Measurements from ENCODE around the gene TRAF5. TPM values are rescaled to one million over a fixed set of nuclear protein-coding genes. Genes with fewer than 3 reads are reported as not detected.
A peak's percentile ranks its signal among the peaks of the same experiment; 100 is the strongest.

Gene TRAF5
- total RNA-seq, 1 experiment from 2014 or later = 15.2 TPM

DNA sequence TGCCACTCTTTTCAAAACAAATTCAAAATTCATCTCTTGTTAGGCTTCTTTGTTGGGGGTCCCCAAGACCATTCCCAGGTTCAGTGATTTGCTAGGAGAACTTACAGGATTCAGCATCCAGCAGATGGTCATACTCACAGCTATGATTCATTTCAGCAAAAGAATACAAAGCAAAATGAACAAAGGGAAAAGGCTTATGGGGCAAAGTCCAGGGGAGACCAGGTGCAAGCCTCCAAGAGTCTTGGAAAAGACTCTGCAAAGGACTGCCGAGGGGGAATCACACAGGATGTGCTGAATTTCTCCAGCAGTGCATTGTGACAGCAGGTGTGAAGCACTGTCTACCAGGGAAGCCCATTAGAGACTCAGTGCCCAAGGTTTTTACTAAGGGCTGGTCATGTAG lies 7.3 kb downstream of the TRAF5 start:
- Histone ChIP-seq H3K27me3 (no peaks in the 10 kb centered on the region), H3K9me3 (replicated peaks) (no peaks in the 10 kb centered on the region), H3K4me3 (no peak overlapping the region), H3K36me3 (no peaks in the 10 kb centered on the region), H3K27ac (no peak overlapping the region), H3K4me1 (peaks cover 3% of the 10 kb centered on the region; the same call in 1 of the 2 replicates)
- no peak for DNase-seq

DNA sequence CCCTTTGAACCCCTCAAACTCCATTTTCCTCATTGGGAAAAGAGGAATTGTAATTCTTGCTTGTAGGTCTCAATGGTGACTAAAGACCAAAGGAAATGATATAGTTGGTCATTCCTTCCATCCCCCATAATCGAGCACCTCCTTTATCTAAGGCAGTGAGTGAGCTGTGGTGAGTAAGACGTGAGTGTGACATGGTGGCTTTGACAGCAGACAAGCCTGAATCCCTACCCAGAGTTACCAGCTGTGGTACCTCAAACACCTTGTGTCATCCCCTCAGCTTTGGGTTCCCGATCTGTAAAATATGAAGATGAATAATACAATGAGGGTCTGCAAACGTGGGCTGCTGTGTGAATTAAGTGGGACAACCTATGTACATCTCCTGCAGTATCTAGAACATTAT lies 8.4 kb downstream of the TRAF5 start:
- peaks cover 13% of the 10 kb centered on the region for H3K4me1 ChIP-seq
- H3K9me3 ChIP-seq (replicated peaks) = no peaks in the 10 kb centered on the region
- no peak for DNase-seq
- no peak overlapping the region for H3K4me3 ChIP-seq
- H3K27ac ChIP-seq = no peak overlapping the region
- H3K27me3 ChIP-seq = no peaks in the 10 kb centered on the region
- no peaks in the 10 kb centered on the region for H3K36me3 ChIP-seq

DNA sequence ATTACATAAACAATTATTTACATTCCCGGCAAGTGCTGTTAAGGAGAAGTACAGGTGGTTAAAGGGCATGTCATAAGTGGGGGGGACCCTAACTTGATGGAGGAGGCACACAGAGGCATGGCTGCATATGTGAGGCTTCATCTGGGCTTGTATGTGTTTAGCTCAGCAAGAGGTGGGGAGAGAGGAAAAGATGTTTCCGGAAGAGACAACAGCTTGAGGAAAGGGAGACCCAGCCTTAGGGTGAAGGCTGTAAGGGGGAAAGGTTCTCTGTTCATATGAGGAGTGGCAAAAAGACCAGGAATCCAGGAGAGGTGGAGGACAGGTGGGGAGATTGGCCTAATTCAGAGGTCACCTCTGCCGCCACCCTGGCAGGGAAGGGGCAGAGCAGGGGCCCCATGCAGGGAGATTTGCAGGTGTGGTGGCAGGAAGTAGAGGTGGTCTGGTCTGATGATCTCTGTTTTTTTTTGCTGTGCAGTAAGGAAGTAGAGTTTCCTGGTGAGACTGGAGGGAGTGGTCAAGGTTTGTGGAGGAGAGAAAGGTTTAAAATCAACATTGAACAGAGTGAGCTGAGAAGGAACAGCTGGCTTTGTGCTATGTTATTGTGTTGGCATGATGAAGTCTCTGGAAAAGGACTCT lies 9.0 kb downstream of the TRAF5 start:
- no peaks in the 10 kb centered on the region for H3K36me3 ChIP-seq
- no peaks in the 10 kb centered on the region for H3K27me3 ChIP-seq
- H3K4me1 ChIP-seq = peaks cover 18% of the 10 kb centered on the region
- no peak overlapping the region for H3K4me3 ChIP-seq
- no peaks in the 10 kb centered on the region for H3K9me3 ChIP-seq (replicated peaks)
- DNase-seq = no peak
- no peak overlapping the region for H3K27ac ChIP-seq

DNA sequence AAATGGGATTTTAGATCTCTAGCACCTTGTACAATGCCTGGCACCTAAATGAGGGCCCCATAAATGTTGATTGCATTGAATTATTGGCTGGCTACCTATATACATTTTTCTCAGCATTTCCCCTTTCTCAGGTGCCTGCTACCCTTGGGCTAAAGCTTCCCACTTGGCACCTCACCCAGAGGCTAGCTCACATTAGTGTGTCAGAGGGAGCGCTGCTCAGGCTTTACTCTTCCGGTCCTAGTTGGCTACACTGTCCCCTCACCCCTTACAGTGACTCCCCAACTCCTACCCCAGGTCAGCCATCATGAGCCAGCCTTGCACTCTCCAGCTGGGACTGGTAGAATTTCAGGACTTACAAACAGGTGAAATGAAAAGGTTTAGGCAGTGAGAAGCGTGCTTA lies 9.5 kb downstream of the TRAF5 start:
- DNase-seq = no peak
- no peaks in the 10 kb centered on the region for H3K36me3 ChIP-seq
- H3K27me3 ChIP-seq = no peaks in the 10 kb centered on the region
- peaks cover 21% of the 10 kb centered on the region for H3K4me1 ChIP-seq
- H3K9me3 ChIP-seq (replicated peaks) = no peaks in the 10 kb centered on the region
- H3K4me3 ChIP-seq = no peak overlapping the region
- H3K27ac ChIP-seq = no peak overlapping the region

DNA sequence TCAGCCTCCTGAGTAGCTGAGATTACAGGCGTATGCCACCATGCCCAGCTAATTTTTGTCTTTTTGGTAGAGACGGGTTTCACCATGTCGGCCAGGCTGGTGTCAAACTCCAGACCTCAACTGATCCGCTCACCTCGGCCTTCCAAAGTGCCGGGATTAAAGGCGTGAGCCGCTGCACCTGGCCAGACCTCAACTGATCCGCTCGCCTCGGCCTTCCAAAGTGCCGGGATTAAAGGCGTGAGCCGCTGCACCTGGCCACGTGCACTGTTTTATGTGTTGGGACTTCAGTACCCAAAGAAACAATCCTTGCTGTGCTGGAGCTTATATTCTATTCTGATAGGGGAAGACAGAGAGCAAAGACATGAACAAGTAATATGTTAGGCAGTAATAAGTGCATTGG lies 10.1 kb downstream of the TRAF5 start:
- Histone ChIP-seq H3K27me3 (no peaks in the 10 kb centered on the region), H3K4me3 (no peak overlapping the region), H3K9me3 (replicated peaks) (no peaks in the 10 kb centered on the region), H3K36me3 (no peaks in the 10 kb centered on the region), H3K4me1 (peaks cover 21% of the 10 kb centered on the region), H3K27ac (no peak overlapping the region)
- DNase-seq = no peak

DNA sequence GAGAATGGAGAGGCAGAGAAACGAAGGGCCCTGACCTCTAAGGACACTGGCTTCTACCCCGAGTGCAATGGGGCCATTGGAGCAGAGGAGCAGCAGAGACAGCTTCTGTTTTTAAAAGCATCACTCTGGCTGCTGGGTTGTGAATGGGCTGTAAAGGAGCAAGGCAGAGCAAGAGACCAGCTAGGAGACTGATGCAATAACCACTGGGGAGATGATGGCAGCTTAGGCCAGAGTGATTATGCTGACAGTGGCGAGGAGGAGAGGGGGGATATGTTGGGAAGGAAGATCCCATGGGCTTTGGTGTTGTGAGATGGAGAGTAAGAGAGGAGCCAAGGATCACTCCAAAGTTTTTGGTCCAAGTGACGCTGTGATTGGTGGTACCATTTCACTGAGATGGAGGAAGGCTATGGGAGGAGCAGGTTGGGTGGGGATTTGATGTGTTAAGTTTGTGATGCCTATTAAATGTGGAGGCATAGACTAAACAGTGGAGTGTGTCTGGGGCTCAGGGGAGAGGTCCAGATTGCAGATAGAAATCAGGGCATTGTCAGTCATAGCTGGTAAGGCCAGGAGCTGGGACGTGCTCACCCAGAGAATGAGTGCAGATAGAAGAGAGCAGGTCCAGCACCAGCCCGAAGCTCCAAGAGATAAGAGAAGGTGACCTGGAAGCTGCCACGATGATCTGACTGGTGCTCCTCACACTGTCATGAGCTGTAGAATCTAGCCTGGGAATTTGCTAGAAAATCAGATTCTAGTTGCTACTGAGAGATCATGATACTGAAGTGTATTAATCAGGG lies 11.0 kb downstream of the TRAF5 start:
- peaks cover 18% of the 10 kb centered on the region for H3K4me1 ChIP-seq
- no peak overlapping the region for H3K4me3 ChIP-seq
- H3K36me3 ChIP-seq = no peaks in the 10 kb centered on the region
- no peak overlapping the region for H3K27ac ChIP-seq
- no peaks in the 10 kb centered on the region for H3K27me3 ChIP-seq
- no peak for DNase-seq
- H3K9me3 ChIP-seq (replicated peaks) = no peaks in the 10 kb centered on the region

DNA sequence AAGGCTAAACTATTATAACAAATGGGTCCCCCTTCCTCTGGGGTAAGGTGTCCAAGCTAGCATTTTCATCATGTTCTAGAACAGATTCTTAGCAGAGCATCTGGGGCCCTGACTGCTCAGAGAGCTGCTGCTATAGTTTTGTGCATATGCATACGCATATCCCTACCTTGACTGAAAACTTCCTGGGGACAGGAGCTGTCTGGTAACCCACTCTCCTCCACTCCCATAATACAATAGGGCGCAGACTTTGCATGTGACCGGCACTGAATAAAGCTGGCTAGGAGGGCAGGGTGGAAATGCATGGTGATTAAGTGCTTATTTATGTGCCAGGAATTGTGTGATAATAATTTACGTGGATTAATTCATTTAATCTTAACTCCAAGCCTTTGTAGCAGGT lies 11.6 kb downstream of the TRAF5 start:
- H3K4me3 ChIP-seq = no peak overlapping the region
- H3K27me3 ChIP-seq = no peaks in the 10 kb centered on the region

DNA sequence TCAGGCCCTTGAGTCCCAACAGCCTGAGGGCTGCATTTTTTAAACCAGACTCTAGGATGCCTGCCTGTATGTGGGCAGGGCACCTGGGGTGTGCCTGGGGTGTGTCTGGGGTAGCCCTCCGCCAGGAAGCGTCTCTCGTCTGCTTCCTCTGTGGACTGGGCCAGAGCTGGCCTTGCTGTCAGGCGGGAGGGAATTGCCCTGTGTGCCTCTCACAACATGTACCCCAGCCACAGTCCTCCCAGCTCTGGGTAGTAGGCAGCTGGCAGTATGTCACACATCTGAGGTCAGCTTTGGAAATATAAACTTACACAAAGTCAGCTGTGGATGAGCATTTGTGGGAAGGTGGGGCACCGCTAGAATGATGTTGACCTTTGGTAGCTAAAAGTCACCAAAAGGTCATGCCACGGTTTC lies 13.0 kb downstream of the TRAF5 start:
- no peaks in the 10 kb centered on the region for H3K9me3 ChIP-seq (replicated peaks)
- H3K4me1 ChIP-seq = peaks cover 18% of the 10 kb centered on the region
- DNase-seq = peak; percentile 69 to 70
- H3K36me3 ChIP-seq = no peaks in the 10 kb centered on the region
- no peaks in the 10 kb centered on the region for H3K27me3 ChIP-seq
- H3K4me3 ChIP-seq = no peak overlapping the region
- H3K27ac ChIP-seq = peak overlapping the region; percentile 9; the same call in 1 of the 2 replicates

More for the DNA sequence above, 11.6 kb downstream of the TRAF5 start:
- no peak overlapping the region for H3K27ac ChIP-seq
- DNase-seq = no peak
- no peaks in the 10 kb centered on the region for H3K9me3 ChIP-seq (replicated peaks)
- no peaks in the 10 kb centered on the region for H3K36me3 ChIP-seq
- H3K4me1 ChIP-seq = peaks cover 18% of the 10 kb centered on the region

DNA sequence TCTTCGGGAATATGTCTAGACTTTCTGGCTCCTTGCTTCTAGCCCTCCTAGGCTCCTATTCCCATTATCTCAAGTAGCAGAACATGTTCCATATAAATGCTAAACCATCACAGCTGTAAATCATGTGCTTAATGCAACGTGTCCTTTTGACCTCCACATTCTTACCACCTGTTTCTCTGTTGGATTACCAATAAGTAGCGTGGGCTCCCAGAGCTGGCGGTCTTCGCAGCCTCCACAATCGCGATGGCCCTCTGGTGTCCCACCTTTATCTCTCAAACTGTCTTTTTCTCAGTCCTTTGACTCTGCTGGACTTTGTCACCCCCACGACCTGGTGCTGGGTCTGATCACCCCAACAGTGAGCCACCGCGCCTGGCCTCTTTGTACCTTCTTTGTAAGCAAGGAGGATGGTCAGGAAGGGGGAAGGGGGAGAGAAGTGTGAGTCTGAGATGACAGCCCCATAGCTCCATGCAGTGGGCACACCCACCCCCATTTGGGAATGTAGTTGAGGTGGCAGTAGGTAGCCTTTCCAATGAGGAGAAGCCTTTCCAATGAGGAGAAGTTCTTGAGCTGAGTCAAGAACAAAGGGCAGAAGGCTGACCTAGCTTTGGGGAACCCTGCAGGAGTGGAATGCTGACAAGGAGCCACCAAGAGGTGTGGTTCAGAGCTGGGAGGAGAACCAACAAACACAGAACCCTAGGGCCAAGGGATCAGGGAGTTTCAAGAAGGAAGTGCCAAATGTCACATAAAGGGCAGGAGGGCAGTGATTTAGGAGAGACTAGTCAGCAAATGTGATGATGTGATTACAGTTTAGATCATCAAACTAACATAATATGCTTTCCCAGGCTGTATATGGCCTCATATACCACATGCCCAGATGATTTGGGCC lies 14.2 kb downstream of the TRAF5 start:
- Histone ChIP-seq H3K4me1 (peaks cover 22% of the 10 kb centered on the region), H3K27me3 (no peaks in the 10 kb centered on the region), H3K9me3 (replicated peaks) (no peaks in the 10 kb centered on the region), H3K27ac (no peak overlapping the region), H3K36me3 (no peaks in the 10 kb centered on the region), H3K4me3 (no peak overlapping the region)
- no peak for DNase-seq

DNA sequence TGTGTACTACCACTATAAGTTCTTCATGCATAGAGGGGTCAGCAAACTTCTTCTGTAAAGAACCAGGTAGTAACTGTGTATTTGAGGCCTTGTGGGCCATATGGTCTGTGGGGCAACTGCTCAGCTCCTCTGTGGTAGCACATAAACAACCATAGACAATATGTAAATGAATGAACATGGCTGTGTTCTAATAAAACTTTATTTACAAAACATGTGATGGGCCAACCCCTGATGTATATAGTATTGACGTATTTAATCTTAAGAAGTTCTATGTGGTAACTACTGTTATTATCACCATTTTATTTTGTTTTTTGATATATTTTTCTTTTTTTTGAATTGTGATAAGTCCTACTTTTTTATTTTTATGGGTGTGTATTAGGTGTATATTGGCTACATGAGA lies 15.4 kb downstream of the TRAF5 start:
- H3K4me1 ChIP-seq = peaks cover 24% of the 10 kb centered on the region
- H3K27ac ChIP-seq = no peak overlapping the region
- DNase-seq = no peak
- H3K36me3 ChIP-seq = no peaks in the 10 kb centered on the region
- H3K4me3 ChIP-seq = no peak overlapping the region
- no peaks in the 10 kb centered on the region for H3K9me3 ChIP-seq (replicated peaks)
- no peaks in the 10 kb centered on the region for H3K27me3 ChIP-seq

DNA sequence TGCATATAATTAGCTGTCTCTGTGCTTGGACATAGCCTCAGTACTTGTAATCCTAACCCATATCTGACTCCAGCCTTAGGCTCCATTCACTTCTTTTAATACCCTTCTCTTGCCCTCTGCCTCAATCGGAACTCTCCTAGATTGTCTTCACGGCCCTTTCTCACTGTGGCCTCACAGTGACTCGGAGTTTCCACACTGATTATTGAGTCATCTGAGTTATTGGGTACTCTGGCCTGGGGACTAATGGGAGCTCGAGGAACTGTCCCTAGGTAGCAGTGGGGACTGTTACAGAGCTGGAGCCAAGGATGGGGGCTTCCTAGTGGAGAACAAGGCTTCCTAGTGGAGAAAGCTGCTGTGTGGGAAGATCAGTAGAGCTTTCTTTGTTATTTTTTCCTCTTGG lies 17.0 kb downstream of the TRAF5 start:
- no peak overlapping the region for H3K4me3 ChIP-seq
- peaks cover 24% of the 10 kb centered on the region for H3K4me1 ChIP-seq
- no peak for DNase-seq
- H3K27me3 ChIP-seq = no peaks in the 10 kb centered on the region
- no peak overlapping the region for H3K27ac ChIP-seq
- H3K9me3 ChIP-seq (replicated peaks) = no peaks in the 10 kb centered on the region
- H3K36me3 ChIP-seq = no peaks in the 10 kb centered on the region

DNA sequence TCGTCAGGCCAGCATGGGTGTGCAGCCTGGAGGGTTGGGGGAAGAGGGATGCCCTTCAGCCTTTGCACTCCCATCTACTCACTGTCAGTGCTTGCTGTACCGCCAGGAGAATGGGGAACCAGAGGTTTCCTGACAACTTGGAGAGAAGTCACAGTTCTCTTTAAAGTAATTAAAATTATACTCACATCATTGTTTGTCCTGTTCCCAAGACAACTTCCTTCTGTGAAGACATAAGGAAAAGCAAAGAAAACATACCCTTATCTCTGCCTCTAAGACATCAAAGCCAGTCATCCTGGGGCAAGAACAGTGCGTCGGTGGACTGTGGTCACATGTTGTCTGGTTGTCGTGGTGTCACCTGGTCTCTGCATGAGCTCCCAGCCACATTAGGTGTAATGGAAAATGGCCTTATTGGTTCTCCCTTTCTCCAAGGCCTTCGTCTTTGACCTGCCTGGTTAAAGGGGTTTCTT lies 17.6 kb downstream of the TRAF5 start:
- H3K36me3 ChIP-seq = no peaks in the 10 kb centered on the region
- no peak overlapping the region for H3K4me3 ChIP-seq
- no peak for DNase-seq

DNA sequence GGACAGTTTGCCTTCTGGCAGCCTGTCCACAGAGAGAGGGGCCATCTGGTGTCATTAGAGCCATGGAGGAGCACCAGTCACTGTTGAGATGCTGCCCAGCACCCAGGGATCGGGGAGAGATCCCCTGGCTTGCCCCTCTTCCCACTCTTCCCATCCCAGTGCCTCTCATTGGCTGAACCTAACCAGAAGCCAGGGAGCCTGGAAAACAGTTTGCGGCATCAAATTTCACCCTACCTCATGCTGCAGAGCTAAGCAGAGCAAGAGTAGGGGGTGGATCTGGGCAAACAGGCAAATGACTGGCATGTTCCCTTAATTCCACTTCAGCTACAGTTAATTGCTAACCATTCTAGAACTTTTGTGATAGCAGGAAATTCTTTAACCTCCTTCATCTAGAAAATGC lies 19.1 kb downstream of the TRAF5 start:
- peak; percentile 43 to 69 for DNase-seq
- H3K9me3 ChIP-seq (replicated peaks) = no peaks in the 10 kb centered on the region
- H3K36me3 ChIP-seq = no peaks in the 10 kb centered on the region
- no peak overlapping the region for H3K27ac ChIP-seq
- no peaks in the 10 kb centered on the region for H3K27me3 ChIP-seq
- no peak overlapping the region for H3K4me3 ChIP-seq
- H3K4me1 ChIP-seq = peaks cover 8% of the 10 kb centered on the region

More for the DNA sequence above, 17.6 kb downstream of the TRAF5 start:
- H3K4me1 ChIP-seq = peaks cover 22% of the 10 kb centered on the region
- H3K27ac ChIP-seq = no peak overlapping the region
- no peaks in the 10 kb centered on the region for H3K9me3 ChIP-seq (replicated peaks)
- no peaks in the 10 kb centered on the region for H3K27me3 ChIP-seq

DNA sequence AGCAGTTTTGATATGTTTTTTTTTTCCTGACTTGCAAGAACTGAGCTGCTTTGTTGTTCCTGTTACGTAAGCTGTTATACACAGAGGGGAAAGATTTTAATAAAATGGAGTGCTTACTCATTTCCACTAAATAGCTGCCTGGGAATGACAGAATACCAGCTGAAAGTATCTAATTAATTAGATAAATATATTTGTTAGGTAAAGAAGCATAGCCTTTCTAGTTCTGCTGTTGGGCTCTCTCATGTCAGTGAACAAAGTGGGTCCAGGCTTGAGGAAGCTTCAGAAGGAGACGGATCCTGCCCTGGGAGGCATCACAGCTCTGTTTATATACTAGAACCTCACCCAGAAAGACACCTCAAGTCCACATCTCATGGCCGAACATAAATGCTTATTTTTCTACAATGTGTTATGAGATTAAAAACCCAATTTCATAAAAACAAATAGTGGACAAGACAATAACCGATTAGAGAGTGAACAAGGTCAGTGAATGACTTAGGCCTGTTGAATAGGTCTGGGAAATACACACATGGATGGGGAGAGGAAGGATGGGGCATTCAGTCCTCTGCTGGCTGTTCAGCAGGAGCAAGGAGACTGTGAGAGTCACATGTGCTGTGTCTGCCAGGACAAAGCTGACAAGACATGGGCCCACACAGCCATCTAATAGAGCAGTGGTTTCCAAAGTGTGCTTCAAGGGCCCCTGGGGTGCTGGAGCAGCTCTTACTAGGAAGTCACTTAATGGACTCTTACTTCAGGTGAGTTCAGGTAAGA lies 20.6 kb downstream of the TRAF5 start:
- no peak overlapping the region for H3K4me3 ChIP-seq
- H3K36me3 ChIP-seq = no peaks in the 10 kb centered on the region
- H3K27ac ChIP-seq = no peak overlapping the region
- no peaks in the 10 kb centered on the region for H3K27me3 ChIP-seq
- H3K9me3 ChIP-seq (replicated peaks) = peaks cover 3% of the 10 kb centered on the region; the same call in 1 of the 2 replicates
- H3K4me1 ChIP-seq = peaks cover 5% of the 10 kb centered on the region
- no peak for DNase-seq
